ENCODE results near the gene FOXO3. TPM values are rescaled to one million over a fixed set of nuclear protein-coding genes. Genes with fewer than 3 reads are reported as not detected.
A peak's percentile ranks its signal among the peaks of the same experiment; 100 is the strongest.
"Not testable (repeated sequence)": the region's sequence is repeated elsewhere in the genome, so short reads cannot be mapped to it uniquely, and the experiment has no call there.

FOXO3 gene
- total and polyA plus RNA-seq, 11 donors, result 11.6 to 87.9 (median 38.7) TPM

- Histone ChIP-seq H3K9me3 (no peaks in the 10 kb centered on the region), H3K36me3 (peaks cover 0 to 17% (median 6%) of the 10 kb centered on the region in 9 donors), H3K27me3 (no peaks in the 10 kb centered on the region), H3K4me3 (no peak overlapping the region), H3K27ac (peak overlapping the region in 9 of 12 donors; percentile 8 to 42 (median 35)), H3K4me1 (peaks cover 9 to 66% (median 55%) of the 10 kb centered on the region in 12 donors)
- WGBS, 4 donors, result 51 to 67% (median 58%) methylated on average over 1 of the region's 1 CpG
- no peak for TF ChIP-seq POLR2A (IDR thresholded peaks at IDR 0.05)
- no peak for TF ChIP-seq CTCF (IDR thresholded peaks at IDR 0.05)
- DNase-seq (no peak), ATAC-seq (no peak)
- intact Hi-C loops (cut with DNase I), result no loop called here
Observed at GRCh38 chr6:108677894-108678293, 117.2 kb downstream of the FOXO3 start.

DNA sequence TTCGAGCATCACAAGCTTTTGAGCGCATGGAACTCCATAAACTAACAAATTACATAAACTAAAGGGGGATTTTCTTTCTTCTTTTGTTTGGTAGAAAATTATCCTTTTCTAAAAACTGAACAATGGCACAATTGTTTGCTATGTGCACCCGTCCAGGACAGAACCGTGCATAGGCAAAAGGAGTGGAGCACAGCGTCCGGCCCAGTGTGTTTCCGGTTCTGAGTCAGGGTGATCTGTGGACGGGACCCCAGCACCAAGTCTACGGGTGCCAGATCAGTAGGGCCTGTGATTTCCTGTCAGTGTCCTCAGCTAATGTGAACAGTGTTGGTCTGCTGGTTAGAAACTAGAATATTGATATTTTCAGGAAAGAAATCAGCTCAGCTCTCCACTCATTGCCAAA, 119.6 kb downstream of the FOXO3 start:
- WGBS, 4 donors, result 87 to 94% (median 89%) methylated on average over 9 of the region's 9 CpGs
- ATAC-seq; H3K27ac ChIP-seq; intact Hi-C loops (cut with DNase I); DNase-seq; H3K4me3 ChIP-seq; H3K9me3 ChIP-seq; H3K27me3 ChIP-seq: not testable (repeated sequence)
- H3K4me1 ChIP-seq, result peaks cover 3 to 64% (median 44%) of the 10 kb centered on the region in 12 donors
- peaks cover 0 to 20% (median 7%) of the 10 kb centered on the region in 9 donors for H3K36me3 ChIP-seq

GRCh38 chr6:108681721-108682120, 121.0 kb downstream of the FOXO3 start:
- H3K27ac ChIP-seq, ATAC-seq: not testable (repeated sequence)
- peaks cover 0 to 60% (median 36%) of the 10 kb centered on the region in 12 donors for H3K4me1 ChIP-seq

GRCh38 chr6:108682383-108683119, 121.8 kb downstream of the FOXO3 start:
- Histone ChIP-seq H3K4me1 (peaks cover 0 to 58% (median 28%) of the 10 kb centered on the region in 12 donors), H3K36me3 (peaks cover 0 to 39% (median 23%) of the 10 kb centered on the region in 9 donors), H3K27ac (peak overlapping the region in 4 of 12 donors; percentile 18 to 62 (median 40))
- H3K27me3 ChIP-seq; H3K9me3 ChIP-seq; DNase-seq; H3K4me3 ChIP-seq; intact Hi-C loops (cut with DNase I): not testable (repeated sequence)
- peak in 3 of 4 donors; percentile 7 to 22 (median 12) for ATAC-seq
- WGBS, 4 donors, result 69 to 78% (median 77%) methylated on average over 5 to 7 of the region's 7 CpGs

More at GRCh38 chr6:108681721-108682120, 121.0 kb downstream of the FOXO3 start:
- DNase-seq; H3K9me3 ChIP-seq; H3K27me3 ChIP-seq; intact Hi-C loops (cut with DNase I); H3K4me3 ChIP-seq: not testable (repeated sequence)
- peaks cover 0 to 33% (median 20%) of the 10 kb centered on the region in 9 donors for H3K36me3 ChIP-seq
- 87 to 100% (median 88%) methylated on average over 1 of the region's 1 CpG for WGBS, 4 donors

GRCh38 chr6:108683976-108684375, 123.3 kb downstream of the FOXO3 start:
- WGBS, 4 donors, result 51 to 88% (median 79%) methylated on average over 2 of the region's 2 CpGs
- H3K27me3 ChIP-seq; H3K9me3 ChIP-seq; ATAC-seq; H3K27ac ChIP-seq; intact Hi-C loops (cut with DNase I); H3K4me3 ChIP-seq; DNase-seq: not testable (repeated sequence)
- Histone ChIP-seq H3K4me1 (peaks cover 0 to 56% (median 24%) of the 10 kb centered on the region in 12 donors), H3K36me3 (peaks cover 0 to 39% (median 23%) of the 10 kb centered on the region in 9 donors)

DNA sequence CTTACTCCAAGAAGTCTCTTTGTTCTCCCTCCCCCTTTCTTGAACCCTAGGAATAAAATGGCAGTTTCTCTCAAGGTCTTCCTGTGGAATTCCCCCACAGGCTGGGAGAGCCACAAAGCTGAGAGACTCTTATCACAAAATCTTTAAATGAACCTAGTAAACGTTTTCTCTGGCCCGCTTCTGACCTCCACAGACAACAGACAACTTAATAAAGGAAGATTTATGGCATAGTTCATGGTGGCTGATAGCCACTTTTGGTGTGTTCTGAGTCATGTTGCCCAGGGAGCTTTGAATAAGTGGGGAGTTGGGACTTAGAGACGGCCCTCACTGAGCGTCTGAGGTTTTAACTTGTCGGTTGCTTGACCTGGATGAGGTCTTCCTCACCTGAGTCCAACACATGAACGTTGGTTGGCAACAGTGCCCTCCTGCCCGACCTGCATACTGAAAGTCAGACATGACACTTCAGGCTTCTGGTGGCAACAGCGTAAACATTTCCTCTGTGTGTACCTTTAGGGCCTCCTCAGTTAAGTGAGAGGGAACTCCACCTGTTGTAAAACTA, 124.1 kb downstream of the FOXO3 start:
- 52 to 62% (median 55%) methylated on average over 8 of the region's 8 CpGs for WGBS, 4 donors
- ATAC-seq, result no peak
- H3K27me3 ChIP-seq, result no peaks in the 10 kb centered on the region
- H3K36me3 ChIP-seq, result peaks cover 0 to 35% (median 19%) of the 10 kb centered on the region in 9 donors
- intact Hi-C loops (cut with DNase I), result loop anchor here in 1 of 10 donors (5.0 kb wide), 1 partner anchor 123 kb away; the partner anchor contains the start of gene FOXO3
- no peak for TF ChIP-seq POLR2A (IDR thresholded peaks at IDR 0.05)
- no peak for TF ChIP-seq CTCF (IDR thresholded peaks at IDR 0.05)
- peak overlapping the region in 6 of 12 donors; percentile 13 to 47 (median 33) for H3K27ac ChIP-seq
- peak overlapping the region in 1 of 12 donors; percentile 8 for H3K4me3 ChIP-seq
- DNase-seq, result no peak
- no peaks in the 10 kb centered on the region for H3K9me3 ChIP-seq
- H3K4me1 ChIP-seq, result peaks cover 0 to 65% (median 30%) of the 10 kb centered on the region in 12 donors

All from heart left ventricle (tissue), 16 donors.